Hippocampal formation (tissue), 2 donors: ENCODE measurements around the gene FANCE.
A peak's percentile ranks its signal among the peaks of the same experiment; 100 is the strongest.

Source experiments
- DNase-seq, 2 donors: peaks; one replicate each; lab custom pipeline; 2025; lab: John Stamatoyannopoulos, UW

Gene FANCE

GRCh38 chr6:35484921-35485392 is 32.8 kb downstream of the FANCE start:
- DNase-seq: no peak

- no peak for DNase-seq
These were observed 33.3 kb downstream of the FANCE start for GRCh38 chr6:35485402-35485877.

DNA sequence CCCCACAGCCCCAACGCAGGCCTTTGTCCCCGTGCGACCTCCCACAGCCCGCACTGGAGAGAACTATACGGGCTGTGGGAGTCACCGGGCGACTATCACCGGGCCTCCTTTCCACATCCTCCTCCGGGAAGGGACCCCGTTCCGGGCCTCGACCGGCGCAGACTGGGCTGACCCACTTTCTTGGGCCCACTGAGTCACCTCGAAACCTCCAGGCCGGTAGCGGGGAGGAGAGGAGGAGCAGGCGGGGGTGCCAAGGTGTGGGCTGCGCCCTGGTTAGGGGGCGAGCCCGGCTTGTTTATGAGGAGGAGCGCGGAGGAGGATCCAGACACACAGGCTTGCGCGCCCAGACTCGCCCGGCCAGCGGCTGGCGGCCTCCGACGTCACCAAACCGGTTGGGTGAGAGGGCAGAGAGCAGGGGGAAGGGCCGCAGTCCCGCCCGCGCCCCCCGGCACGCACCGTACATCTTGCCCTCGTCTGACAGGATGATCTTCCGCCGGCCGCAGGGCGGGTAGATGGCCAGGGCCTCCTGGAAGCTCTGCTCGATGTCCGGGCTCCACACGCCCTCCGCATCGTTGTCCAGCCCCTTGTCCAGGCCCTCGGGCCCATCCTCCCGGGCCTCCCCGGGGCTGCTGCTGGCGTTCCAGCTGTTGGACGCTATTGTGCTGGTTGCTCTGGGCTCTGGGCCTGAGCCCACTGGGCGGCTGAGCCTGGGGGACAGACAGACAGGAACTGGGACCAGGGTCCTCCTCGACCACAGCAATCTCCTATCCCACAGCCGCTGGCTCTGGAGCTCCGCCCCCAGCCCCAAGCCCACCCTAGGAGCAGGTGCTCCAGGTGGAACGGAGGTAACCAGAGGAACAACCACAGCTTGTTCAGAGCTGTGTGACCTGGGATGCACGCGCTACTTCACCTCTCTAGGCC is 34.1 kb downstream of the FANCE start:
- DNase-seq: no peak

DNA sequence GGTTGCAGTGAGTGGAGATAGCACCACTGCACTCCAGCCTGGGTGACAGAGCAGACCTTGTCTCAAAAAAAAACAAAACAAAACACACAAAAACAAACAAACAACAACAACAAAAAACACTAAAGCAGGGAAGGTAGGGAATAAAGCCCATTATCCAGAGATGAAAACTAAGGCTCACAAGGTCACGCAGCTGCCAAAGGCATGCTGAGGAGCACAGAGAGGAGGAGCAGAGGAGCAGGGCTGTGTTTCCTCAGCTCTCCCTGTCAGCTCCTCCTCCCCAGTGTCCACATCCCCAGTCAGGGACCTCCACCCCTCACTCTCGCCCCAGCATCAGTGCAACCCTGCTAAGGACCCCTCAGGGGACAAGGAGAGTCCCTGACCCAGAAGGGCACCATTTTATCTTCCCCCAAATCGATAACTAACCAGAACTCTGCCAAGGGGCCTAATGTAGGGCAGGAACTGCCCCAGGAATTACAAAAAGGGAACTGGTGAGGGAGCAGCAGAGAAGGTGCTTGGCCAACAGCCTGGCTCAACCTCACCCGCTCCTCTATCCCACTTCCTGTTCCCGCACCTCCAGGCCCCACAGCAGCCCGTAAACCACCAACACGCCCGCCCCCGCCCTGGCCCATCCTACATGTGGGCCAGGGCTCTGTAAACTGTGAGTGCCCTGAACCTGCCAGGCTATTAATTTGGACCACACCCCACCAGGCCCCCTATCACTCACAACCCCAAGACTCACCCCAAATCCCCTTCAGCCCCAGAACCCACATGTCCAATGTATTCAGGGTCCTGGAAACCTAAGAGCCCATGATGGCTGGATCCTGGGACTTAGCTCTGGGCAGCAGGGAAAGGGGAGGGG is 35.7 kb downstream of the FANCE start:
- no peak for DNase-seq

- no peak for DNase-seq
These were observed 36.4 kb downstream of the FANCE start for GRCh38 chr6:35488517-35488862.

DNA sequence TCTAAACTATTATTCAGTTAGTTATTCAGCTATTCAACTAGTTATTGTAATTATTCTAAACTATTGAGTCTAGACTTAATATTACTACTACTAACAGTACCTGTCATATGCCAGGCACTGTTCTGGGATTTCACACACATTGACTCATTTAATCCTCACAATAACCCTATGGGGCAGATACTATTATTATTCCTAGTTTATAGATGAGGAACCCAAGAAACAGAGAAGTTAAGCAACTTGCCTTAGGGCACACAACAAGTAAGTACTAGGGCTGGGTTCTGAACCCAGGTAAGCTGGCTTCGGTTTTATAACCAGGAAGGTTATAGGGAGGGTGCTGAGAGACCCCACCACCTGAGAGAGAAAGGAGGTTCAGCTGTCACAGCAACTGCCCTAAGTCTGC is 36.9 kb downstream of the FANCE start:
- peak in 1 of 2 donors; percentile 64 for DNase-seq

DNA sequence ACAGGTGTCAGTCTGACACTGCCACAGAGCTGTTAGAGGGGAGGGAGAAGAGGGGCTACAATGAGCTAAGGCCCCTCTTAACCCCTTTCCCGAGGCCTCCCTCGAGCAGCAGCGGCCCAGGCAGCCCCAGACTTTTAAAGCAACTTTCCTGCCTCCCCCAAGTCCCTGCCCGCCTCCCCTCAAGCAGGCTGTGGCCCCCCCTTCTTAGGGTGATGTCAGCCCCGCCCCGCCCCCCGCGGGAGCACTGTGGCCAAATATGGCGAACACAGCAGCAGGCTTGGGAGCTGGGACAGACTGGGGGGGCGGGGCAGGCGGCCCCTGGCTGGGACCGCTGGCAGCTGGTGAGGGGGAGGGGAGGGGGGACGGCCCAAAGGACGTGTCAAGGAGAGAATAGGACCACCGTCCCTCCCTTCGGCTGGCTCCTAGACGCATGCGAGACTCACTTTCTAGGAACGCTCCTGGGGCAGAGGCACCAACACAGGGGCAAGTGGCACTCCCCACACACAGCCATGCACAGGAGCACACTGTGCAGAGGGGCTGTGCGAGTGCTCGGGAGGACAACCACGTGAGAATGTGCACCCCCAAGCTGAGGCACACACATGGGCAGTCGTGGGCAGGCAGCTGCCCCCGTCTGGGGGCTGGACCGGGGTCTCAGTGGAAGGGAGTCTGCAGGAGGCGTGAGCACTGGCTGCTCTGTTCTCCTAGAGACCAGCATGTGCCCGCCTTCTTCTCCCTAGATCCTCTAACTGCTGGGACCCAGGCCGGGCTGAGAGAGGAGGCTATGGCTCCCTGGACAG is 38.1 kb downstream of the FANCE start:
- no peak for DNase-seq

- DNase-seq: no peak
These were observed 38.9 kb downstream of the FANCE start for GRCh38 chr6:35490821-35491557.

DNA sequence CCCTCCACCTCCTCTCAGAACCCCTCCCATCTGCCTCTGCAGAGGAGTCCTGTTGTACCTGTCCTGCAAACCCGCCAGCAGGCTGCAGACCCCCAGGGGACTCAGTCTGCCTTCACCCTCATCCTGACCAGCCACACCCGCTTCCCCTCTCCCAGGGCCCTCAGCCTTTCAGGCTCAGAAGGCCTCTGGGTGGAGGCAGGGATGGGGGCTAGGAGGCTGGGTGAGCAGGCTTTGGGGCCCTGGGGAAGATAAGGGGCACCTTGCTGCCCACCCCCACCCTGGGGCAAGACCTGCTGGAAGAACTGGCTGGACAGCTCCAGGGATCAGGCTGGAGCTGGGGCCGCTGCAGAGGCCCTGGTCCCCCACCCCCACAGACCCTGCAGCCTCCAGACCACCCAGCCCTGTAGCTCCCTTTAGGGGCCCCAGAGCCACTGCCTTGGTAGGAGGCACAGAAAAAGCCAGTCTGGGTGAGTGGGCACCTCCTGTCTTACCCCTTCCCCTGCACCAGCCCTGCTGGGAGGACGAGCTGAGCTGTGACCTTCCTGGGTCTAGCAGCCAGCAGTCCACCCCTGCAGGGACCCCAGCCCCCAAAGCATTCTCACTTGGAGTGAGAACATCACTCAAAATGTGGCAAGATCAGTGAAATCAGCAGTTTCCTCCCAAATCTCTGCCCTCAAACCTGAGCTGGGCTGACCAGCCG is 39.6 kb downstream of the FANCE start:
- DNase-seq: no peak

DNA sequence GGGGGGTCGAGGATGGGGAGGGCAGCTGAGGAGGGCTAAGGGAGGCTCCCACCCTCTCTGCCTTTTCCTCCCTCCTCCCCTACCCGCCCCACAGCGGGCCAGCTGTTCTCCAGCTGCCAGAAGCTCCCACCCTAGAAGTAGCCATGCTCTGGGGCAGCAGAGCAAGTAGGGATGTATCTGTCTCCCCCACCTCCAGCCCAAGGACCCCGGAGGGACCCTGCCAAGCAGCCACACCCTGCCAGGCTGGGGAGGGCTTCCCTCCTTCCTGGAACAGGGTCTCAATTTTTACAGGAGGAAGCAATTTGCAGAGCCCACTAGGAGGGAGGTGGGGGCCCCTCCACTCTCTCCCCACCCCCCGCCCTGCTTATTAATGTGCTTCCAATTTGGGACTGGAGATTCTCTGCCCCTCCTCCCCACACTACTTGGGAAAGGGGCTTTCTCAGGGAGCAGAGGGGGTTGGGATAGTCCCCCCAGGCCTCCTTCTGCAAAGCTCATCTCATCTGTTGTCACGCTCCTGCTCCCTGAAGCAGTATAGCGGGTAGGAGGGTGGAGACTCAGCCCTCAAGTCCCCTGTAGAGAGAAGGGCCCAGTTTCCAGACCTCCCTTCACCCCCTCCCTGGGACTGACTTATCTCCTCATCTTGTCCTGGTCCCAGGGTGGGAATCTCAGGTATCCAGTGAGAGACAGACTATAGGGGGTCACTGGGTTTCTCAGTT is 40.3 kb downstream of the FANCE start:
- no peak for DNase-seq

GRCh38 chr6:35492974-35493284 is 40.8 kb downstream of the FANCE start:
- no peak for DNase-seq

DNA sequence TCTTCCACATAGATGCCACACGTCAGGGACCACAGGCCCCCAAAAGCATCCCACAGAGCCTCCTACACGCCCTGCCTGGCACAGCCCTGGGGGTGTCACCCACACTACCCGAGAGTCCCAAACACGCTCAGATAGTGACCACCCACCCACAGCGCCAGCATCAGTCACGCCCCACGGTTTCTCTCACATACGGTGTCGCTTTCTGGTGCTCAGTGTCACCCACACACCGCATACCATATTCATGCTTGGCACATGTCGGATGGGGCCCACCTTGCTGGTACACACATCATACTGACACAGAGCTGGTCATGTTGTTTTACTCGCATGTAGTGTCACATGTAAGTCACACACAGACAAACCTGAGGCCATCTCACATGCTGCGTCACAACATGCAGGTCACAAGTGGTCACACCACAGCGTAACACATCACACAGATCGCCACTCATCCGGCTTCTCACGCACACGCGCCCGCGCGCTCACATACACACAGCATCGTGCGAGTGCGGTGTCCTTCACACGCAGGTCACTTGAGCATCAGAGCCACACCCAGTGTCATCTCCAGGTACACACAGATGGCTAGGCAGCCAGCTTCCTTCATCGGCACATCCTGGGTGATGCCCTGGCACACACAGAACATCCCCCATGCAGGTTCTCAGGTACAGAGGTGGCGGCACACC is 41.3 kb downstream of the FANCE start:
- DNase-seq: no peak

DNA sequence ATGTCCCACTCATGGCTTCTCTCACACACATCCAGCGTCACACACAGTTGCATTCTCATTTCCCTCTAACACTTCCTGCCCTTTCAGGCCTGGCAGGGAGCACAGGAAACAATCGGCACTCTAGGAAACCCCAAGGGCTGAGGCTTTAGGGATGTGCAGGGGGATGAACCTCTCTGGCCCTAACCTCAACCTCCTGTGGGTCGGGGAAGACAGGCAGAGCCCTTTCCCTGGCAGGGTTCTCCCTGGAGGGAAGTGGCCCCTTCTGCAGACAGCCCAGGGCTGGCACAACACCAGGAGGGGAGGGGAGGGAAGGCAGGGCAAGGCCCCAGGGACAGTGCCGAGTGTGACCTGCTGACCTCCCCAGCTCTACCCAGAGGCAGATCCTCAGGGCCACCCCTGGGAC is 42.0 kb downstream of the FANCE start:
- DNase-seq: no peak

DNA sequence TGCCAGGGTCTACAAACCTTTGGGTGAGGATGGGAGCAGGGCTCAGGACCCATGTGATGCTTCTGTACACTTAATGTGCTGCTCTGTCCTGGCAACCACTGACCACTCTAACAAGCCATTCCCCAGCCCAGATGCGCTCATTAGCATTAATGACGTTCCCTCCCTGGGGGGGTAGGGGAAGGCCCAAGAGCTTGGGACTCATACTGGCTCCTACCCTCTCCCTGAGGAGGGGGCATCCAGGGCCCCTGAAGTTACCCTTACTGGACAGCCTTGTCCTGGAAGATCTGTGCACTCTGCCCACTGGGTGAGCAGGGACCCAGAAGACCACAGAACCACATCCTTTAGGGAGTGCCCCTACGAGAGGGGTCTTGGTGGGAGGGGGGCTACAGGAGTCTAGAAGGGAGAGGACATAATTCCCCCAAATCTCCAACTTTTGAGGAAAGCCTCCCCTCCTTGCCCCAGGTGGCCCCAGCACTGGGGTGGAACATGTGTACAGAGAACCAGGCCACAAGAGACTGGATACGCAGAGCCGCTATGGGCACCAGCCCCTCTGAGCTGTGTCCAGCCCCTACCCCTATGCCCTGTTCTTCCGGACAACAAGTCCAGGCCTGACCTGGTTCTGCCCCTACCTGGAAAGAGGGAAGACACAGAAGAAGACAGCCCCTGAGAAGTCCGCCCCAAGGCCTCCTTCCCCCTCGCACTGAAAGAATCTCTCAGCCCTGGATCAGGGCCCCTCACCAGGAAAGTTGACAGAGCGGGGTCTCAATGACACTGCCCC is 43.3 kb downstream of the FANCE start:
- no peak for DNase-seq

- DNase-seq: no peak
These were observed 44.1 kb downstream of the FANCE start for GRCh38 chr6:35496036-35496840.

- peak in 1 of 2 donors; percentile 18 for DNase-seq
These were observed 44.9 kb downstream of the FANCE start, which contains the start of gene TEAD3 for GRCh38 chr6:35496841-35497570. TEAD3 (minus strand) TSS chr6:35497079.
